Erythroblast (primary cell): Measurements from ENCODE around the gene SIGLEC7.

Experiments
- GATA1 ChIP-seq: IDR thresholded peaks from 2 replicates; pipeline ENCODE4 v1.6.1; 2011; ENCODE audit warnings: low read depth, mild to moderate bottlenecking, control low read depth, low read length, moderate library complexity
- POLR2A ChIP-seq: IDR thresholded peaks from 2 replicates; pipeline ENCODE4 v1.6.1; 2011; ENCODE audit warnings: mild to moderate bottlenecking, low read length

DNA sequence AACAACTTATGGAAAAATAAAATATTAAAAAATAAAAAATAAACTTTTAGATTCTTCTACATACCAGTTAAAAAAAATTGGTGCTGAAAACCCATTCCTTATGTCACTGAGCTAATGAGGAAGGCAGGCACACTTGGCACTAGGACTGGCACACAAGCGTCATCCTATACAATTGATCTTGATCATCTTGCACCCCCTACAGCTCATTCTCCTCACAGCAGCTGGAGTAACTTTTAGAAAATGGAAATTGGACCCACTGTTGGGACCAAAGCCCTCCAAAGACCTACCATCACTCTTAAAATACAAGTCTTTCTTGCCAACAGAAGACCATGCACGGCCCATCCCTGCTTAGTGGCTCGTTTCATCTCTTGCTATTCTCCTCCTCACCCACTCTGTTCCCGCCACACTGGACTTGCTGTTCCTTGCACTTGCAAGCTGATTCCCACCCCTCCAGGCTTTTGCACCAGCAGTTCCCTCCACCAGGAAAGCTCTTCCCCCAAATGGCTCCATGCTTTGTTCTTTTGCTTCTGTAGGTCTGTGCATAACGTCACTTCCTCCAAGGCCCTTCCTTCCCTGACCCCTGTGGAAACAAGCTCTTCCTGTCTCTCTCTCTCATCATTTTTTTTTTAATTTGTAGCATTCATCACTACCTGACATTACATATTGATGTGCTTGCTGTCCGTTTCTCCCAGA lies 45.5 kb upstream of the SIGLEC7 start:
- TF ChIP-seq POLR2A (no peak), GATA1 (no peak)
